MCF 10A (cell line): ENCODE measurements around the gene TBXAS1. TPM values are rescaled to one million over a fixed set of nuclear protein-coding genes. Genes with fewer than 3 reads are reported as not detected.

Experiments
- BruUV-seq: library from RNA; stranded (reverse); fragments of 400-500 nt; replicated peaks from 2 replicates; lab custom pipeline; 2021; lab: Mats Ljungman, UMichigan
- CTCF ChIA-PET: fragments of 300-600 bp; sonication (Branson Sonifier 250); formaldehyde crosslinking; extraction: SDS; loops from one replicate; lab custom pipeline; 2021; ENCODE audit warnings: antibody characterized with exemption, inconsistent platforms; lab: Yijun Ruan, JAX
- POLR2A ChIA-PET: fragments of 300-600, 350-650 bp; sonication (Branson Sonifier 250); formaldehyde crosslinking; extraction: SDS; loops from one replicate; lab custom pipeline; 2020; ENCODE audit warnings: antibody characterized with exemption, inconsistent platforms; lab: Yijun Ruan, JAX
- DNase-seq: peaks from one replicate; pipeline ENCODE4 v3.0.0-alpha.2; 2018; ENCODE audit not compliant: unreplicated experiment
- H3K27ac Mint-ChIP-seq: one replicate; pipeline ENCODE4 v1.8.0; 2022; ENCODE audit warnings: mild to moderate bottlenecking, low read depth, mixed read lengths; ENCODE audit not compliant: unreplicated experiment
- H3K27me3 Mint-ChIP-seq: one replicate; pipeline ENCODE4 v1.8.0; 2022; ENCODE audit warnings: mixed read lengths; ENCODE audit not compliant: insufficient read depth, unreplicated experiment
- H3K36me3 Mint-ChIP-seq: one replicate; pipeline ENCODE4 v1.8.0; 2022; ENCODE audit warnings: mild to moderate bottlenecking, moderate library complexity, mixed read lengths; ENCODE audit not compliant: insufficient read depth, unreplicated experiment
- H3K4me1 Mint-ChIP-seq: one replicate; pipeline ENCODE4 v1.8.0; 2022; ENCODE audit warnings: mixed read lengths; ENCODE audit not compliant: insufficient read depth, unreplicated experiment
- H3K4me3 Mint-ChIP-seq: one replicate; pipeline ENCODE4 v1.8.0; 2022; ENCODE audit warnings: mild to moderate bottlenecking, moderate library complexity, mixed read lengths; ENCODE audit not compliant: unreplicated experiment
- H3K9me3 Mint-ChIP-seq: one replicate; pipeline ENCODE4 v1.8.0; 2022; ENCODE audit warnings: mixed read lengths; ENCODE audit not compliant: unreplicated experiment
- intact Hi-C: fragments of 100-400 bp; cut with micrococcal nuclease; formaldehyde crosslinking; loops from 2 replicates; pipeline ENCODE4 v1.14.1; 2022
- total RNA-seq: library from RNA; stranded (reverse); gene quantifications from 2 replicates; pipeline ENCODE4 v1.2.3, GENCODE V29; 2022
- TF ChIP-seq, protein P1 (sequence below): fragments of 200-600 bp; IDR thresholded peaks from one replicate; pipeline ENCODE4 v1.8.0; 2022; ENCODE audit warnings: antibody characterized with exemption, mild to moderate bottlenecking; ENCODE audit not compliant: unreplicated experiment

Gene TBXAS1
- total RNA-seq, 1 experiment from 2014 or later: 1.5 TPM

DNA sequence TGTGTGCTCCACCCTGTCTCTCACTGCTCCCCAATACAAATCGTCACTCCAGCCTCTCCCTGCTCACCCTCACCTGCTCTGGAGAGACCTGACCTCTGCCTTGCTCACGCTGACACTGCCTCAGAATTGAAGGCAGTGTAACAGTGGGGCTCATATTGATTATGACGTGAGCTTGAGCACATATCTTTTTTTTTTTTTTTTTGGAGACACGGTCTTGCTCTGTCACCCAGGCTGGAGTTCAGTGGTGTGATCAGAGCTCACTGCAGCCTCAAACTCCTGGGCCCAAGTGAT lies 84.7 kb downstream of the TBXAS1 start:
- TF ChIP-seq, protein P1, sequence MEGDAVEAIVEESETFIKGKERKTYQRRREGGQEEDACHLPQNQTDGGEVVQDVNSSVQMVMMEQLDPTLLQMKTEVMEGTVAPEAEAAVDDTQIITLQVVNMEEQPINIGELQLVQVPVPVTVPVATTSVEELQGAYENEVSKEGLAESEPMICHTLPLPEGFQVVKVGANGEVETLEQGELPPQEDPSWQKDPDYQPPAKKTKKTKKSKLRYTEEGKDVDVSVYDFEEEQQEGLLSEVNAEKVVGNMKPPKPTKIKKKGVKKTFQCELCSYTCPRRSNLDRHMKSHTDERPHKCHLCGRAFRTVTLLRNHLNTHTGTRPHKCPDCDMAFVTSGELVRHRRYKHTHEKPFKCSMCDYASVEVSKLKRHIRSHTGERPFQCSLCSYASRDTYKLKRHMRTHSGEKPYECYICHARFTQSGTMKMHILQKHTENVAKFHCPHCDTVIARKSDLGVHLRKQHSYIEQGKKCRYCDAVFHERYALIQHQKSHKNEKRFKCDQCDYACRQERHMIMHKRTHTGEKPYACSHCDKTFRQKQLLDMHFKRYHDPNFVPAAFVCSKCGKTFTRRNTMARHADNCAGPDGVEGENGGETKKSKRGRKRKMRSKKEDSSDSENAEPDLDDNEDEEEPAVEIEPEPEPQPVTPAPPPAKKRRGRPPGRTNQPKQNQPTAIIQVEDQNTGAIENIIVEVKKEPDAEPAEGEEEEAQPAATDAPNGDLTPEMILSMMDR: no peak
- intact Hi-C loops: no loop called here
- BruUV-seq: no TSS peak
- peaks cover 7% of the 10 kb centered on the region for H3K36me3 Mint-ChIP-seq
- CTCF ChIA-PET: interaction anchor here (0.6 to 1.1 kb wide), 2 partner anchors 268 to 275 kb away, joined by 3 read pairs; no protein-coding TSS in a partner anchor
- DNase-seq: no peak
- peak overlapping the region; percentile 65 for H3K27ac Mint-ChIP-seq
- no peak overlapping the region for H3K4me3 Mint-ChIP-seq
- POLR2A ChIA-PET: interaction anchor here (0.6 to 0.7 kb wide), 2 partner anchors 93 to 149 kb away, joined by 3 to 4 read pairs; partner anchors contain the start of gene PARP12
- H3K27me3 Mint-ChIP-seq: no peaks in the 10 kb centered on the region
- peaks cover 42% of the 10 kb centered on the region for H3K4me1 Mint-ChIP-seq
- H3K9me3 Mint-ChIP-seq: no peaks in the 10 kb centered on the region

DNA sequence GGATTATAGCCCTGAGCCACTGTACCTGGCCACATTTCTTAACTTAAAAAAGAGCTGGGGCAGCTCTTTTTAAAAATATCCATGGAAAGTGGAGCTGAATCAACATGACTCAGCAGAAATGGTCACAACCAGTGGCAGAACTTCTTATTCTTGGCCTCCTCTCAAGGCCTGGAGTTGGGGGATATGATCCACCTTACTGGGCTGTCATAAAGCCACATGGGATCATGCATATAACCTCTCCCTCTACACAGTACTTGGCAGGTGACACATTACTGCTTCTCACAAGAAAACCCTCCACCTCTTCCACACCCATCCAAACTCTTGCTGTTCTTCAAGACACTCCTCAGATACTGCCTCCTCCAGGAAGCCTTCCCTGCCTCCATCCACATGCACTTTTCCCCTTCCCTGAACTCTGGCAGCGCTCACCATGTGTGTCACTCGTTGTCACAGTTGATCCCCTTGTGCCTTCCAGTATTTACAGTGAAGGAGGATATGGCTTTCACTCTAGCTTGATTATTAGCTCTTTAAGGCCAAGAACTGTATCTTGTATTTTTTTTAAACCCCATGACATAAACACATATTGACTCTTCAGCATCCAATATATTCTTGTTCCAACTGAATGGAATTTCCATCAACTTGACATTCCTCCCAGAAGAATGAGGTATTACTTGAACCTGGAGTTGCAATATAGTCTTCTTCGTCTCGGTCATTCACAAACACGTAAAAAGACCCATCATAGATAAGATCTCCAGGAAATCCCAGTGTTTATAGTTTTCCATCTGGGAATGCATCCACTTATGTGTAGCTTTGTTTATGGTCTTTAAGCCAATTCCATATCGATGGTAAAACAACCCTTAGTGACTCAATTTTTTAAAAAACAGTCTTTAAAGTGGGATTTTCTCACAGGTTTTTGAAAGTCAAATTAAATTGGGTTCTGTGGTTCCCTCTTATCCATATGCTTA lies 85.5 kb downstream of the TBXAS1 start:
- Mint-ChIP-seq H3K36me3 (peaks cover 7% of the 10 kb centered on the region), H3K27ac (peak overlapping the region; percentile 94), H3K27me3 (no peaks in the 10 kb centered on the region), H3K4me3 (no peak overlapping the region), H3K4me1 (peaks cover 42% of the 10 kb centered on the region), H3K9me3 (no peaks in the 10 kb centered on the region)
- TF ChIP-seq, protein P1: no peak
- DNase-seq: peak; percentile 48
- no TSS peak for BruUV-seq
- intact Hi-C loops: no loop called here
- ChIA-PET CTCF (interaction anchor here (0.6 to 1.4 kb wide), 4 partner anchors 59 to 276 kb away, joined by 3 to 5 read pairs (median 4); no protein-coding TSS in a partner anchor), POLR2A (interaction anchor here (0.6 to 1.6 kb wide), 4 partner anchors 13 to 148 kb away, joined by 3 to 10 read pairs (median 4); partner anchors contain the start of gene PARP12)

DNA sequence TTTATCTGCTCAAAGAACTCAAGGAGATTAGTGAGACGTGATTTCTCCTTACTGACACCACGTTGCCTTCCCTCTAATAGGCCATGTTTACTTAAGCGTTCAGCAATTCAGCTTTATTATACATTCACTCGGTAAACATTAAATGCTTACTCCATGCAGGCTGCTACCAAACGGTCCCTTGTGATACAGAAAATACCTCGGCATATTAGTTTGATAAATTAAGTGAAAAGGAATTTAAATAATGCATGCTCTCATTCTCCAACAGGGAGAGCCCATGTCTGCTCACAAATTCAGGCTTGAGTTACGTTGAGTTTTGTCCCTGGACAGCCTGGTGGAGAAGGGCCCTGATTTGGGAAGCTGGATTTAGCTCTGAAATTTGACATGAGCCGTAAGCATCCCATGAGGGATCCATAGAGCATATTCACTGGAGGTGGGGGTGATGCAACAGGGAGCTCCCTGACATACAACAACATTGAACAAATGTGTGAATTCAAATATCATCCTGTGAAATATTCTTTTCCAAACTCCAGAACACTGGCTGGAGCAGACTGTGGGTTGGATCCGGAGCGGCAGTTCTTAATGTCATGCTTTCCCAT lies 86.3 kb downstream of the TBXAS1 start:
- DNase-seq: no peak
- intact Hi-C loops: no loop called here
- Mint-ChIP-seq H3K4me1 (peaks cover 42% of the 10 kb centered on the region), H3K27me3 (no peaks in the 10 kb centered on the region), H3K36me3 (peaks cover 7% of the 10 kb centered on the region), H3K4me3 (peak overlapping the region; percentile 58), H3K27ac (peak overlapping the region; percentile 94), H3K9me3 (no peaks in the 10 kb centered on the region)
- ChIA-PET POLR2A (interaction anchor here (0.5 to 2.7 kb wide), 13 partner anchors 10 to 302 kb away, joined by 3 to 14 read pairs (median 4); partner anchors contain the start of gene PARP12), CTCF (interaction anchor here (0.6 to 1.6 kb wide), 8 partner anchors 58 to 324 kb away, joined by 3 to 7 read pairs (median 4); no protein-coding TSS in a partner anchor)
- BruUV-seq: no TSS peak
- TF ChIP-seq, protein P1: no peak
